Neural crest cell (in vitro differentiated cells): ENCODE data around the gene SEPTIN5. TPM values are rescaled to one million over a fixed set of nuclear protein-coding genes. Genes with fewer than 3 reads are reported as not detected.

Experiments used
- DNase-seq: peaks from one replicate; pipeline ENCODE4 v3.0.0; 2021; ENCODE audit warnings: low read depth, mixed read lengths, low spot score
- H3K27ac Mint-ChIP-seq: one replicate; pipeline ENCODE4 v1.8.0; 2021; ENCODE audit warnings: mild to moderate bottlenecking, mixed read lengths; ENCODE audit not compliant: unreplicated experiment
- H3K27me3 Mint-ChIP-seq: 2 replicates; pipeline ENCODE4 v1.8.0; 2021; ENCODE audit warnings: low read depth, mild to moderate bottlenecking, mixed read lengths
- H3K36me3 Mint-ChIP-seq: 2 replicates; pipeline ENCODE4 v1.8.0; 2021; ENCODE audit warnings: low read depth, mild to moderate bottlenecking, mixed read lengths
- H3K4me1 Mint-ChIP-seq: 2 replicates; pipeline ENCODE4 v1.8.0; 2021; ENCODE audit warnings: mixed read lengths
- H3K4me3 Mint-ChIP-seq: one replicate; pipeline ENCODE4 v1.8.0; 2021; ENCODE audit warnings: mild to moderate bottlenecking, mixed read lengths
- H3K9me3 Mint-ChIP-seq: 2 replicates; pipeline ENCODE4 v1.8.0; 2021; ENCODE audit warnings: mixed read lengths
- CTCF ChIP-seq: fragments of 200-600 bp; sonication (generic); conservative IDR thresholded peaks from 2 replicates; pipeline ENCODE4 v1.5.0; 2021; ENCODE audit warnings: antibody characterized with exemption, mild to moderate bottlenecking
- total RNA-seq: library from RNA; stranded (reverse); gene quantifications from 2 replicates; pipeline ENCODE4 v1.2.1, GENCODE V29; 2021

Gene SEPTIN5
- total RNA-seq, 1 donor from 2014 or later = 30.2 TPM

GRCh38 chr22:19756288-19757128 lies 42.2 kb downstream of the SEPTIN5 start:
- no peaks in the 10 kb centered on the region for H3K36me3 Mint-ChIP-seq

GRCh38 chr22:19757140-19757984 lies 43.1 kb downstream of the SEPTIN5 start:
- Mint-ChIP-seq H3K36me3 (no peaks in the 10 kb centered on the region), H3K4me1 (peaks cover 11% of the 10 kb centered on the region), H3K27me3 (peaks cover 87% of the 10 kb centered on the region), H3K4me3 (no peak overlapping the region), H3K27ac (no peak overlapping the region), H3K9me3 (no peaks in the 10 kb centered on the region)
- no peak for DNase-seq
- TF ChIP-seq CTCF = no peak

More at GRCh38 chr22:19756288-19757128, 42.2 kb downstream of the SEPTIN5 start:
- Mint-ChIP-seq H3K9me3 (no peaks in the 10 kb centered on the region), H3K4me3 (no peak overlapping the region), H3K27ac (no peak overlapping the region), H3K4me1 (peaks cover 11% of the 10 kb centered on the region), H3K27me3 (peaks cover 84% of the 10 kb centered on the region)
- peak; percentile 64 for TF ChIP-seq CTCF
- DNase-seq = no peak

- no peak overlapping the region for H3K27ac Mint-ChIP-seq
- no peak for DNase-seq
- H3K36me3 Mint-ChIP-seq = no peaks in the 10 kb centered on the region
- TF ChIP-seq CTCF = no peak
- H3K4me3 Mint-ChIP-seq = no peak overlapping the region
- no peaks in the 10 kb centered on the region for H3K9me3 Mint-ChIP-seq
- H3K27me3 Mint-ChIP-seq = peaks cover 87% of the 10 kb centered on the region
- peaks cover 11% of the 10 kb centered on the region for H3K4me1 Mint-ChIP-seq
Measured at GRCh38 chr22:19757985-19758895, 43.9 kb downstream of the SEPTIN5 start.

- no peak for DNase-seq
- TF ChIP-seq CTCF = no peak
Measured at GRCh38 chr22:19758896-19759426, 44.7 kb downstream of the SEPTIN5 start.

More at GRCh38 chr22:19758896-19759426, 44.7 kb downstream of the SEPTIN5 start:
- Mint-ChIP-seq H3K27me3 (peaks cover 87% of the 10 kb centered on the region), H3K4me1 (peaks cover 11% of the 10 kb centered on the region), H3K36me3 (no peaks in the 10 kb centered on the region), H3K27ac (no peak overlapping the region), H3K4me3 (no peak overlapping the region), H3K9me3 (no peaks in the 10 kb centered on the region)
